ENCODE measurements around the gene NAT14.

- TF ChIP-seq, protein P1, sequence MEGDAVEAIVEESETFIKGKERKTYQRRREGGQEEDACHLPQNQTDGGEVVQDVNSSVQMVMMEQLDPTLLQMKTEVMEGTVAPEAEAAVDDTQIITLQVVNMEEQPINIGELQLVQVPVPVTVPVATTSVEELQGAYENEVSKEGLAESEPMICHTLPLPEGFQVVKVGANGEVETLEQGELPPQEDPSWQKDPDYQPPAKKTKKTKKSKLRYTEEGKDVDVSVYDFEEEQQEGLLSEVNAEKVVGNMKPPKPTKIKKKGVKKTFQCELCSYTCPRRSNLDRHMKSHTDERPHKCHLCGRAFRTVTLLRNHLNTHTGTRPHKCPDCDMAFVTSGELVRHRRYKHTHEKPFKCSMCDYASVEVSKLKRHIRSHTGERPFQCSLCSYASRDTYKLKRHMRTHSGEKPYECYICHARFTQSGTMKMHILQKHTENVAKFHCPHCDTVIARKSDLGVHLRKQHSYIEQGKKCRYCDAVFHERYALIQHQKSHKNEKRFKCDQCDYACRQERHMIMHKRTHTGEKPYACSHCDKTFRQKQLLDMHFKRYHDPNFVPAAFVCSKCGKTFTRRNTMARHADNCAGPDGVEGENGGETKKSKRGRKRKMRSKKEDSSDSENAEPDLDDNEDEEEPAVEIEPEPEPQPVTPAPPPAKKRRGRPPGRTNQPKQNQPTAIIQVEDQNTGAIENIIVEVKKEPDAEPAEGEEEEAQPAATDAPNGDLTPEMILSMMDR (IDR thresholded peaks at IDR 0.05 in 4 of 5, conservative IDR thresholded peaks at IDR 0.05 in 1 of 5): no peak
- TF ChIP-seq POLR2A (IDR thresholded peaks at IDR 0.05): no peak
These were observed 15.5 kb downstream of the NAT14 start for GRCh38 chr19:55500368-55500952.
